Osteocyte (in vitro differentiated cells): ENCODE data around the gene TNFRSF18. TPM values are rescaled to one million over a fixed set of nuclear protein-coding genes. Genes with fewer than 3 reads are reported as not detected.

ENCODE experiments used
- DNase-seq: peaks from one replicate; pipeline ENCODE4 v3.0.0; 2021; ENCODE audit warnings: mixed read lengths; ENCODE audit not compliant: unreplicated experiment; ENCODE audit errors: extremely low spot score
- H3K27ac Mint-ChIP-seq: one replicate; pipeline ENCODE4 v1.8.0; 2021; ENCODE audit warnings: mild to moderate bottlenecking, mixed read lengths; ENCODE audit not compliant: unreplicated experiment
- H3K27me3 Mint-ChIP-seq: one replicate; pipeline ENCODE4 v1.8.0; 2021; ENCODE audit warnings: mixed read lengths; ENCODE audit not compliant: unreplicated experiment
- H3K36me3 Mint-ChIP-seq: one replicate; pipeline ENCODE4 v1.8.0; 2021; ENCODE audit warnings: mixed read lengths; ENCODE audit not compliant: unreplicated experiment
- H3K4me1 Mint-ChIP-seq: one replicate; pipeline ENCODE4 v1.8.0; 2021; ENCODE audit warnings: mixed read lengths; ENCODE audit not compliant: unreplicated experiment
- H3K4me3 Mint-ChIP-seq: one replicate; pipeline ENCODE4 v1.8.0; 2021; ENCODE audit warnings: mild to moderate bottlenecking, moderate library complexity, mixed read lengths; ENCODE audit not compliant: unreplicated experiment
- H3K9me3 Mint-ChIP-seq: one replicate; pipeline ENCODE4 v1.8.0; 2021; ENCODE audit warnings: mixed read lengths; ENCODE audit not compliant: unreplicated experiment
- CTCF ChIP-seq: fragments of 200-600 bp; sonication (generic); IDR thresholded peaks from 2 replicates; pipeline ENCODE4 v1.5.0; 2021; ENCODE audit warnings: antibody characterized with exemption, mild to moderate bottlenecking, moderate library complexity
- total RNA-seq: library from RNA; stranded (reverse); gene quantifications from 2 replicates; pipeline ENCODE4 v1.2.1, GENCODE V29; 2021

TNFRSF18 gene
- total RNA-seq, 1 donor from 2014 or later, result not detected

- Mint-ChIP-seq H3K9me3 (no peaks in the 10 kb centered on the region), H3K27me3 (no peaks in the 10 kb centered on the region), H3K36me3 (no peaks in the 10 kb centered on the region), H3K4me1 (peaks cover 20% of the 10 kb centered on the region), H3K4me3 (no peak overlapping the region), H3K27ac (no peak overlapping the region)
- DNase-seq, result no peak
- no peak for TF ChIP-seq CTCF
These were observed 2.5 kb upstream of the TNFRSF18 start for GRCh38 chr1:1208713-1209433.

GRCh38 chr1:1207571-1207892 lies 1.1 kb upstream of the TNFRSF18 start:
- Mint-ChIP-seq H3K9me3 (no peaks in the 10 kb centered on the region), H3K4me3 (no peak overlapping the region), H3K27me3 (no peaks in the 10 kb centered on the region), H3K36me3 (no peaks in the 10 kb centered on the region), H3K4me1 (peaks cover 20% of the 10 kb centered on the region), H3K27ac (no peak overlapping the region)
- no peak for TF ChIP-seq CTCF
- DNase-seq, result no peak

DNA sequence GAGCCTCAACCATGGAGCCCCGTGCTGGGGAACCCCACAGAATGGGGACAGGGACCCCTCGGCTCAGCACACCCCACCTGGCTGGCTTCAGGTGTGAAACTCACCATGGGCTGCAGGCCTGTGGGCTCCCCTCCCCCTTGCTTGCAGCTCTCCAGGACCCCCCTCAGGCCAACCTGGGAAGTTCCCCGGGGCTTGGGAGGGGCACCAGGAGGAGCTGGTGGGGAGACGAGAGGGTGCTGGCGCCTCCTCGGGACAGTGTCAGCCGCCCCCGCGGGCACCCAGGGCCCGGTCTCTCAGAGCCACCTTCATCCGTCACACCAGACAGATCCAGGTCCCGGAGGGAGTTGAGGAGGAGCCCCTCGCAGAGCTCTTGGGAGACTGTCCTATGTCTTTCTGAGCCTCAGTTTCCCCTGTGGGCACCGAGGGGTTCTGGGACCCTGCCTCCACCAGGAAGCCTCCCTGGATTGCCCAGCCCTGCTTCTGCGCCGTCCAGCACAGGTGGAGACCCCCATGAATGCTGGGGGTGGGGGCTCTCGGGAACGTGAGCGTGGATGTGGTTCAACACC lies 657 bp upstream of the TNFRSF18 start:
- no peaks in the 10 kb centered on the region for H3K36me3 Mint-ChIP-seq
- no peaks in the 10 kb centered on the region for H3K27me3 Mint-ChIP-seq
- TF ChIP-seq CTCF, result no peak
- no peak overlapping the region for H3K27ac Mint-ChIP-seq
- peaks cover 20% of the 10 kb centered on the region for H3K4me1 Mint-ChIP-seq
- no peak for DNase-seq
- H3K4me3 Mint-ChIP-seq, result no peak overlapping the region
- no peaks in the 10 kb centered on the region for H3K9me3 Mint-ChIP-seq

- H3K4me3 Mint-ChIP-seq, result no peak overlapping the region
- H3K36me3 Mint-ChIP-seq, result no peaks in the 10 kb centered on the region
- peaks cover 20% of the 10 kb centered on the region for H3K4me1 Mint-ChIP-seq
- H3K9me3 Mint-ChIP-seq, result no peaks in the 10 kb centered on the region
- DNase-seq, result no peak
- no peaks in the 10 kb centered on the region for H3K27me3 Mint-ChIP-seq
- H3K27ac Mint-ChIP-seq, result no peak overlapping the region
- no peak for TF ChIP-seq CTCF
These were observed 520 bp downstream of the TNFRSF18 start for GRCh38 chr1:1205769-1206375.

DNA sequence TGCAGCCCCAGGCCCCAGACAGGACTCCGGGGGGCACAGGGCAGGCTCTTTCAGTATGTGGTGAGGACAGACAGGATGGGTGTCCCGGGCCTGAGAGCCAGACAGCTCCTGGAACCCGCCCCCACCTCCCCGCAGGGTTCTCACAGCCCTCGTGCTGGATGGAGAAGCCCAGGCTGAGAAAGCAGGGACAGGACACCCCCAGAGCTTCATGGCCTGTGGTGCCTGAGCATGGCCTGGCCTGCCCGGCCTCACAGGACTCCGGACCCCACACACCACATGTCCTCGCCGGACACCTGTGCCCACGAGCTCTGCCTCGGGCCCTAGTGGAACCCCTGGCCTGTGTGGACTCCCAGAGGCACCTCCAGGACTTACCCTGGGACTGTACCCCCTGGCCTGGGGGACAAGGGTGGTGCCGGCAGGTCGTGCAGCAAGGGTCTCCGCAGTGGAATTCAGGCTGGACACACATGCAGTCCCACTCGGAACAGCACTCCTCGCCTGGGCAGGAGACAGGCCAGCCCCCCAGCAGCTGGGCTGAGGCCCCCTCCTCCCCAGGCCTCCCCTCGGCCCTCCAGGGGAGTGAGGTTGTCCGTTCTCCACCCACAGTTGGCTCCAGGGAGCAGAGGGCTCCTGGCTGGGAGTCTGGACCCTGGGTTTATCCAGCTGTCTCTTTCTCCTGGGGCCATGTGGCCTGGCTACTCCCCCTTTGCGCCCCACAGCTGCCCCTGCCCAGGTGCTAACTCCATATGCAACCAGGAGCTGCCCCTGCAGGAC lies 1.2 kb downstream of the TNFRSF18 start:
- TF ChIP-seq CTCF, result no peak
- Mint-ChIP-seq H3K9me3 (no peaks in the 10 kb centered on the region), H3K27me3 (no peaks in the 10 kb centered on the region), H3K27ac (no peak overlapping the region), H3K4me1 (peaks cover 22% of the 10 kb centered on the region), H3K4me3 (no peak overlapping the region), H3K36me3 (no peaks in the 10 kb centered on the region)
- DNase-seq, result no peak
